Activated B cell treated with CpG ODN at 0.5 μM for 24 hours (primary cell): ENCODE results near the gene SF3B4. TPM values are rescaled to one million over a fixed set of nuclear protein-coding genes. Genes with fewer than 3 reads are reported as not detected.
"Not testable (repeated sequence)": the region's sequence is repeated elsewhere in the genome, so short reads cannot be mapped to it uniquely, and the experiment has no call there.

ENCODE experiments used
- ATAC-seq: fragments of 200-7000 bp; cut with Tn5 transposase; one replicate; pipeline ENCODE4 v1.10.0; 2021; ENCODE audit warnings: low read depth, mild to moderate bottlenecking, moderate library complexity
- CTCF ChIA-PET: fragments of 350-600 bp; sonication (Branson Sonifier 250); formaldehyde crosslinking; loops from one replicate; lab custom pipeline; 2021; ENCODE audit warnings: antibody characterized with exemption; lab: Charles Lee
- POLR2A ChIA-PET: fragments of 350-600 bp; sonication (Branson Sonifier 250); formaldehyde crosslinking; loops from one replicate; lab custom pipeline; 2021; ENCODE audit warnings: antibody characterized with exemption; lab: Charles Lee
- DNase-seq: peaks from one replicate; pipeline ENCODE4 v3.0.0; 2022
- H3K27ac Mint-ChIP-seq: one replicate; pipeline ENCODE4 v1.8.0; 2020; ENCODE audit warnings: mixed read lengths
- H3K27me3 Mint-ChIP-seq: one replicate; pipeline ENCODE4 v1.8.0; 2021; ENCODE audit warnings: mixed read lengths
- H3K36me3 Mint-ChIP-seq: one replicate; pipeline ENCODE4 v1.8.0; 2021; ENCODE audit warnings: low read depth, mixed read lengths
- H3K4me1 Mint-ChIP-seq: one replicate; pipeline ENCODE4 v1.8.0; 2021; ENCODE audit warnings: mixed read lengths
- H3K4me3 Mint-ChIP-seq: one replicate; pipeline ENCODE4 v1.8.0; 2020; ENCODE audit warnings: mild to moderate bottlenecking, mixed read lengths
- H3K9me3 Mint-ChIP-seq: one replicate; pipeline ENCODE4 v1.8.0; 2020; ENCODE audit warnings: mixed read lengths
- CTCF ChIP-seq: fragments of 200-600 bp; IDR thresholded peaks from one replicate; pipeline ENCODE4 v1.8.0; 2022; ENCODE audit warnings: antibody characterized with exemption, mild to moderate bottlenecking
- intact Hi-C: fragments of 100-400 bp; cut with micrococcal nuclease; formaldehyde crosslinking; loops from one replicate; pipeline ENCODE4 v1.15.1; 2024
- total RNA-seq: library from RNA; stranded (reverse); gene quantifications from 2 replicates; pipeline ENCODE4 v1.2.3, GENCODE V29; 2022

The SF3B4 gene
- total RNA-seq, 1 donor from 2014 or later = 80.8 TPM

GRCh38 chr1:149888999-149889289 is 38.7 kb downstream of the SF3B4 start:
- no peak overlapping the region for H3K27ac Mint-ChIP-seq
- H3K4me1 Mint-ChIP-seq = no peaks in the 10 kb centered on the region
- H3K9me3 Mint-ChIP-seq = no peaks in the 10 kb centered on the region
- DNase-seq = no peak
- intact Hi-C loops = loop anchor here (1.0 kb wide), 6 partner anchors 10 to 345 kb away; partner anchors contain the start of genes BOLA1 and SF3B4
- ATAC-seq = no peak
- H3K36me3 Mint-ChIP-seq = peaks cover 2% of the 10 kb centered on the region
- CTCF ChIA-PET = interaction anchor here (0.6 to 1.3 kb wide), 2 partner anchors 280 to 298 kb away, joined by 3 read pairs; no protein-coding TSS in a partner anchor
- TF ChIP-seq CTCF = no peak
- POLR2A ChIA-PET = interaction anchor here (0.5 to 7.3 kb wide), 16 partner anchors 8 to 476 kb away, joined by 3 to 311 read pairs (median 16); partner anchors contain the start of genes BOLA1, RPRD2, SF3B4 and VPS45
- H3K4me3 Mint-ChIP-seq = no peak overlapping the region
- H3K27me3 Mint-ChIP-seq = no peaks in the 10 kb centered on the region

- Mint-ChIP-seq H3K27ac (no peak overlapping the region), H3K36me3 (peaks cover 2% of the 10 kb centered on the region), H3K4me3 (no peak overlapping the region), H3K27me3 (no peaks in the 10 kb centered on the region), H3K4me1 (no peaks in the 10 kb centered on the region), H3K9me3 (no peaks in the 10 kb centered on the region)
- TF ChIP-seq CTCF = peak; percentile 54
- CTCF ChIA-PET = interaction anchor here (0.6 to 2.1 kb wide), 11 partner anchors 11 to 299 kb away, joined by 3 to 10 read pairs (median 3); partner anchors contain the start of gene BOLA1
- DNase-seq (peak; percentile 53), ATAC-seq (peak; percentile 29)
- intact Hi-C loops = loop anchor here (1.0 kb wide), 6 partner anchors 11 to 346 kb away; partner anchors contain the start of genes BOLA1 and SF3B4
- POLR2A ChIA-PET = interaction anchor here (0.5 to 7.3 kb wide), 38 partner anchors 9 to 988 kb away, joined by 3 to 311 read pairs (median 8); partner anchors contain the start of genes ANP32E, APH1A, ARNT and BOLA1
Observed at GRCh38 chr1:149888247-149888998, 39.2 kb downstream of the SF3B4 start.

- POLR2A ChIA-PET = interaction anchor here (0.6 to 7.3 kb wide), 49 partner anchors 9 to 1572 kb away, joined by 3 to 311 read pairs (median 6); partner anchors contain the start of genes ANP32E, APH1A, ARNT and BOLA1
Observed at GRCh38 chr1:149887456-149888246, 40.0 kb downstream of the SF3B4 start.

GRCh38 chr1:149887196-149887455 is 40.5 kb downstream of the SF3B4 start:
- intact Hi-C loops, H3K9me3 Mint-ChIP-seq, DNase-seq, H3K27ac Mint-ChIP-seq, H3K27me3 Mint-ChIP-seq, H3K36me3 Mint-ChIP-seq, H3K4me3 Mint-ChIP-seq, H3K4me1 Mint-ChIP-seq, ATAC-seq: not testable (repeated sequence)
- ChIA-PET POLR2A (interaction anchor here (0.6 to 7.3 kb wide), 45 partner anchors 10 to 1572 kb away, joined by 3 to 311 read pairs (median 7); partner anchors contain the start of genes ANP32E, APH1A, ARNT and BOLA1), CTCF (interaction anchor here (1.0 to 2.1 kb wide), 4 partner anchors 42 to 300 kb away, joined by 3 to 10 read pairs (median 4); no protein-coding TSS in a partner anchor)

More at GRCh38 chr1:149887456-149888246, 40.0 kb downstream of the SF3B4 start:
- Mint-ChIP-seq H3K27me3 (no peaks in the 10 kb centered on the region), H3K4me3 (no peak overlapping the region), H3K4me1 (no peaks in the 10 kb centered on the region), H3K27ac (no peak overlapping the region), H3K9me3 (no peaks in the 10 kb centered on the region), H3K36me3 (peaks cover 2% of the 10 kb centered on the region)
- DNase-seq (peak; percentile 69), ATAC-seq (peak; percentile 59)
- TF ChIP-seq CTCF = no peak
- intact Hi-C loops = loop anchor here (1.0 kb wide), 6 partner anchors 12 to 347 kb away; partner anchors contain the start of genes BOLA1 and SF3B4
- CTCF ChIA-PET = interaction anchor here (0.6 to 2.1 kb wide), 9 partner anchors 12 to 300 kb away, joined by 3 to 10 read pairs (median 3); partner anchors contain the start of gene BOLA1
